Colonic mucosa (tissue), 4 donors: ENCODE results near the gene GSPT1. TPM values are rescaled to one million over a fixed set of nuclear protein-coding genes. Genes with fewer than 3 reads are reported as not detected.

Experiments used
- DNase-seq: peaks from one replicate; pipeline ENCODE4 v3.0.0-alpha.2; 2020
- H3K27ac ChIP-seq: fragments of 200-600 bp; one replicate; pipeline ENCODE4 v1.8.0; 2021
- H3K27me3 ChIP-seq: fragments of 200-600 bp; one replicate; pipeline ENCODE4 v1.8.0; 2021
- H3K36me3 ChIP-seq: fragments of 200-600 bp; one replicate; pipeline ENCODE4 v1.8.0; 2021
- H3K4me1 ChIP-seq: fragments of 200-600 bp; one replicate; pipeline ENCODE4 v1.8.0; 2021; ENCODE audit warnings: mild to moderate bottlenecking
- H3K4me3 ChIP-seq: fragments of 200-600 bp; one replicate; pipeline ENCODE4 v1.8.0; 2021
- H3K9ac ChIP-seq, 2 donors: one replicate each; pipeline ENCODE4 v1.7.0; 2013; ENCODE audit warnings: control low read depth in 2 of 2, low read depth in 2 of 2, low read length in 2 of 2
- H3K9me3 ChIP-seq: fragments of 200-600 bp; one replicate; pipeline ENCODE4 v1.8.0; 2021
- CTCF ChIP-seq: fragments of 200-600 bp; IDR thresholded peaks from one replicate; pipeline ENCODE4 v1.8.0; 2022; ENCODE audit warnings: antibody characterized with exemption, mild to moderate bottlenecking
- intact Hi-C: fragments of 100-400 bp; cut with DNase I; formaldehyde crosslinking; loops from one replicate; pipeline ENCODE4 v1.14.1; 2022
- total RNA-seq, 2 donors: library from RNA; stranded (reverse); fragmentation: NEBNext Ultra II Directional in 1 of 2; extraction: Animal tissue kit (Norgen Biotek cat#: 25700) in 1 of 2; gene quantifications; one replicate each; pipeline ENCODE4 v1.2.1, GENCODE V29; 2021
- donor health status: healthy.
- donor health status: DM: no; HTN: no; CAD: no.
- donor health status: DM: no; HTN: no; CAD: no.

GSPT1 gene
- total RNA-seq, 2 donors from 2014 or later: 135 to 174 TPM

GRCh38 chr16:11890231-11890965 is 25.4 kb downstream of the GSPT1 start:
- intact Hi-C loops: no loop called here
- H3K9me3 ChIP-seq: no peaks in the 10 kb centered on the region
- no peak for DNase-seq
- H3K9ac ChIP-seq: no peak overlapping the region
- H3K27ac ChIP-seq: no peak overlapping the region
- H3K4me1 ChIP-seq: no peaks in the 10 kb centered on the region
- peaks cover 14% of the 10 kb centered on the region for H3K36me3 ChIP-seq
- H3K4me3 ChIP-seq: no peak overlapping the region
- no peak for TF ChIP-seq CTCF
- H3K27me3 ChIP-seq: no peaks in the 10 kb centered on the region

- H3K27me3 ChIP-seq: no peaks in the 10 kb centered on the region
- TF ChIP-seq CTCF: no peak
Observed at GRCh38 chr16:11886881-11887280, 28.9 kb downstream of the GSPT1 start.

DNA sequence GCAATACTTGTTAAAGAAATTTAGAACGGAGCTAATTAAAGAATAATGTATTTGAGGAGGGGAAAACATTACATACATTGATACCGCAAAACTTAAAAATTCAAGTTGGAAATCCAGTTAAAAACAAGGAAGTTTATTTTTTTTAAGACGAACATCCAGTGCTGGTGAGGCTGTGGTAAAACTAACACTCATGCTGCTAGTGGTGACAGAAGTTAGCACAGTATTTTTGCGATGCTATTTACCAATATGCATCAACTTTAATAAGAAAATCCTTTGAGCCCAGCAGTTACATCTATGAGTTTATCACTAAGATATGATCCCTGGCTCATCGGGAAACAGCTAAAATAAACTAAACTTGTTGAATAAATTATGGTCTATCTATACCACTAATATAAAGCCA is 31.7 kb downstream of the GSPT1 start:
- DNase-seq: no peak
- Histone ChIP-seq H3K36me3 (peaks cover 31% of the 10 kb centered on the region), H3K9ac (no peak overlapping the region), H3K27me3 (no peaks in the 10 kb centered on the region), H3K4me3 (no peak overlapping the region), H3K27ac (no peak overlapping the region), H3K4me1 (no peaks in the 10 kb centered on the region), H3K9me3 (no peaks in the 10 kb centered on the region)
- no peak for TF ChIP-seq CTCF
- intact Hi-C loops: no loop called here

More at GRCh38 chr16:11886881-11887280, 28.9 kb downstream of the GSPT1 start:
- Histone ChIP-seq H3K4me3 (no peak overlapping the region), H3K9me3 (no peaks in the 10 kb centered on the region), H3K36me3 (peaks cover 31% of the 10 kb centered on the region), H3K4me1 (no peaks in the 10 kb centered on the region), H3K9ac (no peak overlapping the region), H3K27ac (no peak overlapping the region)
- DNase-seq: no peak
- intact Hi-C loops: no loop called here

DNA sequence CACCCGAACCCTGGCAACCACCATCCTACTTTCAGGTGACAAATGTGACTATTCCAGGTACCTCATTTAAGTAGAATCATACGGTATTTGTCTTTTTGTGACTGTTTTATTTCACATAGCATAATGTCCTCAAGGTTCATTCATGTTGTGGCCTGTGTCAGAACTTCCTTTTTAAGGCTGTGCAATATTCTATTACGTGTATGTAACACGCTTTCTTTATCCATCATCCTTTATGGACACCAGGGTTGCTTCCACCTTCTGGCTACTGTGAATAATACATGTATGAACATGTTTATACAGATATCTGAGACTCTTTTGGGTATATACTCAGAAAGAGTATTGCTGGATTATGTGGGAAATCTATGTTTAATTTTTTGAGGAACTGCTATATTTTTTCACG is 35.7 kb downstream of the GSPT1 start:
- intact Hi-C loops: no loop called here
- H3K4me3 ChIP-seq: no peak overlapping the region
- no peaks in the 10 kb centered on the region for H3K9me3 ChIP-seq
- no peaks in the 10 kb centered on the region for H3K27me3 ChIP-seq
- H3K9ac ChIP-seq: no peak overlapping the region
- no peaks in the 10 kb centered on the region for H3K4me1 ChIP-seq
- no peak for TF ChIP-seq CTCF
- peaks cover 25% of the 10 kb centered on the region for H3K36me3 ChIP-seq
- DNase-seq: no peak
- H3K27ac ChIP-seq: no peak overlapping the region

DNA sequence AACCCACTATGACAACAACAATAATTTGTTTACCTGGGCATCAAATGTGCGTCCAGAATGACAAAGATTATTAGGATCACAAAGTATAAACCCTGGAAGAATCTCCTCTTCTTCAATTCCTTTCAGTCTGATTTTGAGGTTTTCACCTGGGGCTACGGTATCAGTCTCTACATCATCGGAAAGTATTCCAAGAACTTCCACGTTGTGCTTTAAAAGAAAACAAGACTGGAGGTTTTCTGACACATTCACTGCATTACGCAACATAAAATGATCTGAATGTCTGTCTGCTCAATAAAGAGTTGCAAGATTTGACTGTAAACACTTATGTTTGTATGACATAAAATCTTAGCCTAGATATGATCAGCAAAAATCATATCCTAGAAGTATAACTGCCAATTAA is 38.4 kb downstream of the GSPT1 start:
- no peak for TF ChIP-seq CTCF
- intact Hi-C loops: no loop called here
- no peak overlapping the region for H3K9ac ChIP-seq
- DNase-seq: no peak
- peaks cover 9% of the 10 kb centered on the region for H3K36me3 ChIP-seq
- no peak overlapping the region for H3K27ac ChIP-seq
- no peak overlapping the region for H3K4me3 ChIP-seq
- H3K27me3 ChIP-seq: no peaks in the 10 kb centered on the region
- H3K4me1 ChIP-seq: no peaks in the 10 kb centered on the region
- no peaks in the 10 kb centered on the region for H3K9me3 ChIP-seq
